ENCODE data around the gene LRP1B.

Gene LRP1B

GRCh38 chr2:141591787-141592186, 539.0 kb downstream of the LRP1B start:
- no peak for DNase-seq (ENCODE audit: low read depth in 2 of 2)

- DNase-seq (ENCODE audit: low read depth in 2 of 2) = no peak
These were observed 540.2 kb downstream of the LRP1B start for GRCh38 chr2:141590620-141591019.

GRCh38 chr2:141589314-141589713, 541.5 kb downstream of the LRP1B start:
- DNase-seq (ENCODE audit: low read depth in 2 of 2) = no peak

GRCh38 chr2:141586985-141587384, 543.8 kb downstream of the LRP1B start:
- no peak for DNase-seq (ENCODE audit: low read depth in 2 of 2)

- DNase-seq (ENCODE audit: low read depth in 2 of 2) = no peak
These were observed 548.6 kb downstream of the LRP1B start for GRCh38 chr2:141582213-141582612.

GRCh38 chr2:141579071-141579470, 551.7 kb downstream of the LRP1B start:
- no peak for DNase-seq (ENCODE audit: low read depth in 2 of 2)

- DNase-seq (ENCODE audit: low read depth in 2 of 2) = no peak
These were observed 560.2 kb downstream of the LRP1B start for GRCh38 chr2:141570474-141571131.

GRCh38 chr2:141569941-141570340, 560.9 kb downstream of the LRP1B start:
- DNase-seq (ENCODE audit: low read depth in 2 of 2) = no peak

- DNase-seq (ENCODE audit: low read depth in 2 of 2) = no peak
These were observed 565.2 kb downstream of the LRP1B start for GRCh38 chr2:141565597-141565996.

GRCh38 chr2:141560723-141561122, 570.1 kb downstream of the LRP1B start:
- DNase-seq (ENCODE audit: low read depth in 2 of 2) = no peak

- DNase-seq (ENCODE audit: low read depth in 2 of 2) = no peak
These were observed 573.3 kb downstream of the LRP1B start for GRCh38 chr2:141557329-141558095.

GRCh38 chr2:141555876-141556470, 574.8 kb downstream of the LRP1B start:
- no peak for DNase-seq (ENCODE audit: low read depth in 2 of 2)

- DNase-seq (ENCODE audit: low read depth in 2 of 2) = no peak
These were observed 576.0 kb downstream of the LRP1B start for GRCh38 chr2:141554810-141555209.

- no peak for DNase-seq (ENCODE audit: low read depth in 2 of 2)
These were observed 596.0 kb downstream of the LRP1B start for GRCh38 chr2:141534666-141535362.

- no peak for DNase-seq (ENCODE audit: low read depth in 2 of 2)
These were observed 601.2 kb downstream of the LRP1B start for GRCh38 chr2:141529659-141530058.

GRCh38 chr2:141528990-141529389, 601.8 kb downstream of the LRP1B start:
- no peak for DNase-seq (ENCODE audit: low read depth in 2 of 2)

GRCh38 chr2:141526760-141527159, 604.1 kb downstream of the LRP1B start:
- DNase-seq (ENCODE audit: low read depth in 2 of 2) = no peak

- no peak for DNase-seq (ENCODE audit: low read depth in 2 of 2)
These were observed 606.0 kb downstream of the LRP1B start for GRCh38 chr2:141524777-141525176.

- no peak for DNase-seq (ENCODE audit: low read depth in 2 of 2)
These were observed 607.6 kb downstream of the LRP1B start for GRCh38 chr2:141523199-141523598.

- DNase-seq (ENCODE audit: low read depth in 2 of 2) = no peak
These were observed 608.1 kb downstream of the LRP1B start for GRCh38 chr2:141522702-141523101.

- no peak for DNase-seq (ENCODE audit: low read depth in 2 of 2)
These were observed 608.8 kb downstream of the LRP1B start for GRCh38 chr2:141522048-141522447.

GRCh38 chr2:141519906-141520305, 610.9 kb downstream of the LRP1B start:
- DNase-seq (ENCODE audit: low read depth in 2 of 2) = no peak

Data from stimulated activated CD8-positive, alpha-beta memory T cell treated with anti-CD3 and anti-CD28 coated beads, Interleukin-7, amount 100 ng/mL, for 4 hours (primary cell).